GM21360 (cell line): ENCODE measurements around the gene NRXN2.
"Not testable (repeated sequence)": the region's sequence is repeated elsewhere in the genome, so short reads cannot be mapped to it uniquely, and the experiment has no call there.

Experiments used
- ATAC-seq: cut with Tn5 transposase; IDR thresholded peaks from one replicate; pipeline ENCODE4 v1.9.1; 2021; ENCODE audit warnings: mild to moderate bottlenecking, moderate library complexity; ENCODE audit not compliant: unreplicated experiment

The NRXN2 gene

DNA sequence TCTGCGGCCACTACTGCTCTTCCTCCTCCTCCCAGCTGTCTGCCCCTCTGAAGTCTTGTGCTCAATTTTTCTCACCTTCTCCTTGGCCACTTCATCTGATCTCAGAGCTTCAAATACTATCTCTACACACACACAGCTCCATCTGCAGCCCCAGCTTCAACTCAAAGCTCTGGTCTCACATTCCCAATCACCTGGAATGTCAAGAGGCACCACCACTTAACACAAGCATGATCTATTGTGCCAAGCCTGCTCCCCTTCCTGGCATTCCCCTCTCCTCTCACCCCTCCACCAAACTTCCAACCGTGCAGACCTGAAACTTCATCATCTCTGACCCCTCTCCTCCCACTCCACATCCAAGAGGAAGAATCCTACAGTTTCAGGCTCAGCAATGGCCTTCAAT is 17.5 kb downstream of the NRXN2 start:
- no peak for ATAC-seq

DNA sequence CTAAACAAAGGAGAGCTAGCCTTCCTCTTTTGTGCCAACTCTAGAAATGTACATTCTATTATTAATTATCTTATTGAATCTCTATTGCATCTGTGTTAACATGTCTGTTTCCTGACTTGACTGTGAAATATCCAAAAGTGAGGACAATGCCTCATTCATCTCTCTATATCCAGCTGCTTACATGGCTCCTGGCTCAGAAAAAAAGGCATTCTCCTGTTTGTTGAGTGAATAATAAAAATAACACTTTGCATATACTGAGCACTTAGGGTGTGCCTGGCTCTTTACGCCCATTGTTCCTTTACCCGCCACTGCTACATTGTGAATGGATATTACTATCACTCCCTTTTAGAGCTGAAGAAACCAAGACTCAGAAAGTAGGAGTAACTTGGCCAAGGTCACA is 19.9 kb downstream of the NRXN2 start:
- no peak for ATAC-seq

- not testable (repeated sequence) for ATAC-seq
Measured at GRCh38 chr11:64701956-64702355, 21.0 kb downstream of the NRXN2 start.

DNA sequence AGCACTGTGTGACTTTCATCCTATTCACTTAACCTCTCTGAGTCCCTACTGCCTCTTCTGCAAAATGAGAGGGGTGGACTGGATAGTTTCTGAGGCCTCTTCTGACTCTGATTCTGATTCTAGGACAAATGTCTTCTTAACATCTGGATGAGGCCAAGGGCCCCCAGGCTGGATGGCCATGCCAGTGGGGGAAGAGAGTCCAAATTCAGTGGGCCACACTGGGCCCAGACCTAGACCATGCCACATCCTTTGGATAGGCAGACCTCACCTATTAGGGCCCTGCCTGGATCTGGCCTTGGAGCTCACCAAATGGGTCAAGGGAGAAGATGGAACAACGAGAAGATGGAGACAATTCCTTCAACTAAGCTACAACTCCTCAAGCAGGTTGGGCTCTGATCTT is 24.6 kb downstream of the NRXN2 start:
- ATAC-seq = no peak

DNA sequence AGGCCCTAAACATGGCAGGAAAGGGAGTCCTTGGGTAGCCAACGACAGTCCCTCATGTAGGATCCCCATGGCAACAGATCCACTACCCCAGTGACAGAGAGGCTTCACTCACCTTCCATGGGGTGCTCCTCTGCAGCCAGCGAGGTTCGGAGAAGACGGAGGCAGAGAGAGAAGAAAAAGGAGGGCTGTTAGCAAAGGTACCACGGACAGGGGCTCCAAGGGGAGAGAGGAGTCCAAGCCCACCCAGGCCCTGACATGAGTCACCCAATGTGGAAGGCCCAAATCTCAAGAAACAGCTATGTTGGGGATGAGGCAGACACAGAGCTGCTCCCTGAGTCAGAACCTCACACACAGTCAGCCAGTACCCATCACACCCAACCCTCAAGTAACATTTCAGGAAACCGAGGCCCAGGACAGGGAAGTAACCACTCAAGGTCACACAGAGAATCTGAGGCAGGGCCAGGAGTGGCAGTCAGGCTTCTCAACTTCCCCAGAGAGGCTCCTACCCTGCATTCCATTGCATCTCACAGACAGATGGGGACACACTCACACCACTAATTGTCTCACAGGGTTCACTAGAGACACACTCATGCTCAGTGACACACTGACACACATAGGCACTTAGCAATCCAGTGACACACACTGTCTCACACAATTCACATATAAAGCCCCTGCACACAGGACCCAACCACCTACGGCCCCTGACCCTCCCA is 25.2 kb downstream of the NRXN2 start:
- ATAC-seq = no peak

GRCh38 chr11:64696045-64696444 is 27.0 kb downstream of the NRXN2 start:
- no peak for ATAC-seq

- no peak for ATAC-seq
Measured at GRCh38 chr11:64695548-64695947, 27.4 kb downstream of the NRXN2 start.

DNA sequence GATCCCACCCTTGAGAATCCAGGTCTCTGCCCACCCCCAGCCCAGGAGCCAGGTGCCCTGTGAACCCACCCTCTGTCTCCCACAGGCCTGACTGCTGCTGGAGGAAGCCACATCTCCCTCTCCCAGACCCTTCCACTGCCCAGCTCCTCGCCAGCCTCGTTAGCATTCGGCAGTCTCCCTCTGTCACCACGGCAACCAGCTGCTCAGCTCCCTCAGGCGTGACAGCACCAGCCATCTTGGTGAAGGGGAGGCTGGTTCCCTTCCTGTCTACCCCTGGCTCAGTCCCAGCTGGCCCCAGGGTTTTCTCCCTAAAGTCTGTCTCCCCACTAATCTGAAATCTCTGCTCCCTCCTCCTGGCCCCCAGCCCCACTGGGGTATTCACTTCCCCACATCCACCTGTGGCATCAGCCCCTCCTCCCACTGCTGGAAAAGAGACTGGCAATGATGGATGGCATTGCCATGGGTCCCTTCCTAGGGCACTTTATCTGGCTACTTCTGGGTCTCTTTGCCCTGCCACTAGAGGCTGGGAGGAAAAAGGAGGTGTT is 28.1 kb downstream of the NRXN2 start:
- no peak for ATAC-seq

- ATAC-seq = no peak
Measured at GRCh38 chr11:64694026-64694755, 28.8 kb downstream of the NRXN2 start.

- ATAC-seq = no peak
Measured at GRCh38 chr11:64692764-64693331, 30.1 kb downstream of the NRXN2 start.

GRCh38 chr11:64691543-64691942 is 31.5 kb downstream of the NRXN2 start:
- no peak for ATAC-seq

DNA sequence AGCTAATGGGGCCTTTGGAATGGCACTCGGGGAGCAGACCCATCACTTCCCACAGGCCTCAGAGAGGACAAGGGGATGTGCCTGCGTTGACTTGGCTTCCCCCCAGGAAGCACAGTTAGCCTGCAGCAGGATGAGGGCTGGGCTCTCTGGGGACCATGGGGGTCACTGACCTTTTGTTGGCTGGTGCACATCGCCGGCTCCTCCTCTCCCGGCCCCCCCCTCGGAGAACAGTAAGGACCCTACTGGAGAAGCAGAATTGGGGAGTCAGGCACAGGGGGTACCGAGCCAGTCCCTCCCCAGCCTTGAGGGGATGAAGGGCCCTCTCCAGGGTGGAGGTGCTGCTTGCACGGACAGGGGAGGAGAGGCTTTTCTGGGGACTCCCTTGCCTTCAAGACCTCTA is 32.8 kb downstream of the NRXN2 start:
- no peak for ATAC-seq

DNA sequence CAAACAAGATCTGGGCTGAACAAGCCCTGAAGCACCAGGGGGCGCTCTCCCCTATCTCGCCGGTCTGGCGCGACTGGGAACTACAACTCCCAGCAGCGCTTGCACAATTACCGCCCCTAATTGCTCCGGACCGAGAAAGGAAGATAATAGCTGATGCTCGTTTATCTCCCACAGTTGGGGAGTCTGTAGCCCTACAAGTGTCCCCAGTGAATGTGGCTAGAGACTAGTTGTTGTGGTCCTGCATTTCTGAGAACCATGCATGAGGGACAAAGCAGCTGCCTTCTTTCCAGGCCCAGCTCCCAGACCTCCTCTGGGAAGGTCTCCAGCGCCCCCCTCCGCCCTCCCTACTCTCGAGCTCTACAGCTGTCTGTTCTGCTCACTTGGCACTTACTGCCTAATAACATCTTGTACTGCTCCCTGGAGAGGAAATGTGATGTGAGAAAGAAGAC is 34.4 kb downstream of the NRXN2 start:
- no peak for ATAC-seq

DNA sequence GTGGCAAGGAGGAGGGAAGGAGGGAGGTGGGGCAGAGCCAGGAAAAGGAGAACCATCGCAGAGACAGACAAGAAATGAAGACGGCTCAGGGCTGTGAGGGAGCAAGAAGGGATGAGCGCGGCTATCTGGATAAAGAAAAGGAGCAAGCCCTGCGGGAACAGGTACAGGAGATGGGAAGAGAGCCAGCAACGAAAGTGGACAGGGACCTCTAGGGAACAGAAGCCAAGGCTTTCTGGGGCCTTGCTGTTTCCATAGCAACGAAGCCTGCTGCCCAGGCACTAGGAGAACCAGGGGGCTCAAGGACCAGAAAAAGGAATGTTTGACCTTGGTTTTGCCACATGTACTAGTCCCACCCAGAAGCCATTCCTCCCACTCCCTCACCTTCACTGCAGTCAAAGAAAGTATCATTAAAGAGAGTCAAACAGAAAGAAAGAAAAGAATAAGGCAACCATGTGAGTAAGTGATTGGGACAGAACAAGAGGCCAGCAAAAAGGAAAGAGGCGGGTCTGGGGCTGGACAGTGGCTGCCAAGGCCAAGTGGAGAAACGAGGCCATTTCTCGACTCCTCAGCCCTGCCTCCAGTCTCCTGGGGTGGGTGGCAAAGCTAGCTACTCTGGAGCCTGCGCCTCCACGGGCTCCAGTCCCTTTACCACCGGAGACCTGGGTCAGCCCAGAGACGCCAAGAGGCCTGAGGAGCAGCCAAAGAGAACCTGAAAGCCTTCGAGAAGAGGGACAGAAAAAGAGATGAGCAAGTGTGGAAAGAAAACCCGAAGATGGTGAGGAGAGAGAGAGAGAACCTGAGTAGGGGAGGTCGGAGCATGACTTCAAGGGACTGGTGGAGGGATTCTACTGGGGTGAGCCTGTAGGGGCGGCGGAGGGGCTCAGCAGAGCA is 35.1 kb downstream of the NRXN2 start:
- ATAC-seq = no peak

GRCh38 chr11:64687204-64687603 is 35.8 kb downstream of the NRXN2 start:
- no peak for ATAC-seq

GRCh38 chr11:64686466-64687170 is 36.4 kb downstream of the NRXN2 start:
- ATAC-seq = no peak

DNA sequence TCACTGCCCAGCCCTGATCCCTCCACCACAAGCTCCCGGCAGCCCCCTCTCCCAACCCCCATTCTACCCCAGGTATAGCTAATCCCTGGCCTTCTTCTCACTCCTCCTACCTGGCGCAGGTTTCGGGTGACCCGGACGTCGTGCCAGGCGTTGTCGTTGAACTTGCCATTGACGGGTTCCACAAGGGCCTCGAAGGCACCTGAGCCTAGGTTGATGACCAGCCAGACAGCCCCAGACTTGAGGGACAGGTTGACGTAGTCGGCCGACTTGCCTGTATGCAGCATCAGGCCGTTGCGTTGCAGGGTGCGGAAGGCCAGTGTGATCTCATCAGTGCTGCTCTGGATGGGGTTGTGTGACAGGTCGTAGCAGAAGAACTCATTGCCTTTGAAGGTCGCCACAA is 37.5 kb downstream of the NRXN2 start:
- ATAC-seq = no peak

DNA sequence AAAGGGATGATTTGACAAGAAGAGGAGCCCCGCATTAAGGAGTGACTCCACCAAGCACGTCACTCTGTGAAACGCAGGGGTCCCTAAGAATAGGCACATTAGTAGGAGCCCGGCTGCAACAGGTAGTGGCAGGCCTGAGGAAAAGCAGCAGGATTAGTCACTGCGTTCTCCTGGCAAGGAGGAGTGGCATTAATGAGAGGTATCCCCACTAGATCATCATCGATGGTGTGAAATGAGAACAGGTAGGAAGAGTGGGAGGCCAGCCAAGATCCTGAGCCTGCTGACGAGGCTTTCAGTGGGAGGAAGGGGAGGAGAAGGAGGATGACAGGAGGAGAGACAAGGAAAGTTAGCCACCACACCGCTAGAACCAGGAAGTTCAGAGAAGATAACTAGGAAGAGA is 38.6 kb downstream of the NRXN2 start:
- ATAC-seq = no peak

- no peak for ATAC-seq
Measured at GRCh38 chr11:64681171-64681570, 41.8 kb downstream of the NRXN2 start.

DNA sequence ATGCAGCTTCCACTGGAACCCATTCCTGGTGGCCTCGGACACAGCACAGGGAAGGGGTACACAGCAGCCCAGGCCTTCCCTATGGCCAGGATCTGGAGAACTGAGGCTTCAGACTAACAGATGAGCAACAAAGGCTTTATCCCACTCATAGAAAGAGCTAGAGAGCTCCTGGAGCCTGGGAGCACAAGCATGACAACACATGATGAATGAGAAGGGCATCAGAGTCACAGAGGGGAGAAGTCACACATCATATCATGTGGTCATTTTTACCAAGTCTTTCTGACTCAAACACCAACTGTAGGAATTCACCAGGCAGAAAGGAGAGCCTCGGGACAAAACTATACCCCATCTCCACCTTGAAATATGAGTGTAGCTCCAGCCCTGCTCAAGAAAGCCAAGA is 43.2 kb downstream of the NRXN2 start:
- no peak for ATAC-seq
